ENCODE results near the gene KLHL28.

The KLHL28 gene

DNA sequence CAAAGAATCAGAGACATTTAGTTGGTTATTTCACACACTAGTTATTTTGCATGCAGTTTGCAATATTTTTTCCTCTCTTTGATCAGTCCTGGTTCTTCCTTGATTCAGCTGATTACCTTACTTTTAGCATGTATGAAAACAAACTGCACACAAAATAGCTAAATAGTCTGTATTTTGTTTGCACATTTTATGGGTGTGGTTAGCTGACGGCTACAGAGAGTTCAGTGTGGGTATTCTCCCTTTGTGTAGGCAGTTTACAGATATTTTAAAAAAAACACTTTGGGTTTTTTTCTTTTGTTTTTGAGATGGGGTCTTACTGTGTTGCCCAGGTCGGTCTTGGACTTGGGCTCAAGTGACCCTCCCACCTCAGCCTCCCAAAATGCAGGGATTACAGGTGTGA is 28.8 kb upstream of the KLHL28 start:
- Histone ChIP-seq H2BK5ac (ENCODE audit: low read depth, low read length, poor library complexity) (no peak overlapping the region), H3K79me1 (ENCODE audit: low read length) (no peaks in the 10 kb centered on the region), H3K27ac (ENCODE audit: low read depth, low read length) (no peak overlapping the region), H4K12ac (ENCODE audit: low read depth, low read length) (no peak overlapping the region), H3K14ac (ENCODE audit: low read length) (no peak overlapping the region), H2BK12ac (ENCODE audit: low read length) (no peak overlapping the region), H3K23ac (ENCODE audit: low read length) (no peak overlapping the region), H3K79me2 (ENCODE audit: control insufficient read depth, insufficient read depth, low read length, poor library complexity) (no peaks in the 10 kb centered on the region), H3K9me3 (ENCODE audit: insufficient read depth, low read depth, low read length) (no peaks in the 10 kb centered on the region), H2AK5ac (ENCODE audit: low read length) (no peak overlapping the region), H3K4me1 (ENCODE audit: control insufficient read depth in 1 of 2, insufficient read depth in 2 of 2, low read length in 2 of 2) (no peaks in the 10 kb centered on the region), H3K9ac (ENCODE audit: low read length) (no peak overlapping the region), H4K8ac (ENCODE audit: low read depth, low read length) (no peak overlapping the region), H3K27me3 (ENCODE audit: insufficient read depth, low read length) (no peaks in the 10 kb centered on the region), H2AFZ (ENCODE audit: insufficient read depth, low read length, poor library complexity) (no peak overlapping the region), H3K4me2 (ENCODE audit: low read length) (no peak overlapping the region), H3K36me3 (ENCODE audit: control insufficient read depth in 1 of 2, insufficient read depth in 2 of 2, low read length in 2 of 2) (no peaks in the 10 kb centered on the region), H4K91ac (ENCODE audit: low read depth, low read length) (no peak overlapping the region), H2BK120ac (ENCODE audit: insufficient read depth, low read length, poor library complexity) (no peak overlapping the region), H3K4ac (ENCODE audit: low read depth, low read length) (no peak overlapping the region), H3K4me3 (ENCODE audit: low read depth, low read length) (no peak overlapping the region), H3K18ac (ENCODE audit: low read length) (no peak overlapping the region)
- no CpG with 5 or more reads among the region's 2 CpGs for WGBS (ENCODE audit: extremely low coverage, insufficient coverage, insufficient read length)
- no peak for DNase-seq

DNA sequence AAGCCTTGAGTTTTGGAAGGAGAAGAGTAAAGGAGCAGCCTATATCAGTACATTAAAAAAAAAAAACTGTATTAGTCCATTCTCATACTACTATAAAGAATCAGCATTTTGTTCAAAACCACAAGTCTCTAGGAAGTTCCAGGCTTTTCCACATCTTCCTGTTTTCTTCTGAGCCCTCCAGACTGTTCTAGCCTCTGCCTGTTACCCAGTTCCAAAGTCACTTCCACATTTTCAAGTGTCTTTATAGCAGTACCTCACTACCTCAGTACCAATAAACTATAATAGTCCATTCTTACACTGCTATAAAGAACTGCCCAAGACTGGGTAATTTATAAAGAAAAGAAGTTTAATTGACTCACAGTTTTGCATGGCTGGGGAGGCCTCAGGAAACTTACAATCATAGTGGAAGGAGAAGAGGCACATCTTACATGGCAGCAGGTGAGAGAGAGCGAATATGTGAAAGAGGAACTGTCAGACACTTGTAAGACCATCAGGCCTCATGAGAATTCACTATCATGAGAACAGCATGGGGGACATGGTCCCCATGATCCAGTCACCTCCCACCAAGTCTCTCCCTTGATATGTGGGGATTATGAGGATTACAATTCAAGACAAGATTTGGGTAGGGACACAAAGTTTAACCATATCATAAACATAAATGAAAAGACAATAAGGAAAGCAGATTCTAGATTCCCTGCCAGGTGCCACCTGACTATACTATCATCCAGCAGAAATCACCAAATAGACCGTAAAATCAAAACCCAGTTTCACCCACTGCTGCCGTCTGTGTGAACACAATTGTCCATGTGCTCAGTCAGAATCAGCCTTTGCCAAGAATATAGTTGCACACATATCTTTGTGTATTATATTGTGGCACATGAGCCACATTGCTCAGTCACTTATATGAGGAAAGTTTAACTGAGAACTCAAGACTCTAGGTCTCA is 28.0 kb upstream of the KLHL28 start:
- Histone ChIP-seq H2BK120ac (ENCODE audit: insufficient read depth, low read length, poor library complexity) (no peak overlapping the region), H3K4ac (ENCODE audit: low read depth, low read length) (no peak overlapping the region), H4K91ac (ENCODE audit: low read depth, low read length) (no peak overlapping the region), H4K12ac (ENCODE audit: low read depth, low read length) (no peak overlapping the region), H2AFZ (ENCODE audit: insufficient read depth, low read length, poor library complexity) (no peak overlapping the region), H2AK5ac (ENCODE audit: low read length) (no peak overlapping the region), H3K79me1 (ENCODE audit: low read length) (no peaks in the 10 kb centered on the region), H3K4me1 (ENCODE audit: control insufficient read depth in 1 of 2, insufficient read depth in 2 of 2, low read length in 2 of 2) (no peaks in the 10 kb centered on the region), H3K27me3 (ENCODE audit: insufficient read depth, low read length) (no peaks in the 10 kb centered on the region), H3K4me3 (ENCODE audit: low read depth, low read length) (no peak overlapping the region), H3K14ac (ENCODE audit: low read length) (no peak overlapping the region), H2BK5ac (ENCODE audit: low read depth, low read length, poor library complexity) (no peak overlapping the region), H3K27ac (ENCODE audit: low read depth, low read length) (no peak overlapping the region), H3K9me3 (ENCODE audit: insufficient read depth, low read depth, low read length) (no peaks in the 10 kb centered on the region), H3K18ac (ENCODE audit: low read length) (no peak overlapping the region), H2BK12ac (ENCODE audit: low read length) (no peak overlapping the region), H3K4me2 (ENCODE audit: low read length) (no peak overlapping the region), H3K23ac (ENCODE audit: low read length) (no peak overlapping the region), H4K8ac (ENCODE audit: low read depth, low read length) (no peak overlapping the region), H3K9ac (ENCODE audit: low read length) (no peak overlapping the region), H3K36me3 (ENCODE audit: control insufficient read depth in 1 of 2, insufficient read depth in 2 of 2, low read length in 2 of 2) (no peaks in the 10 kb centered on the region), H3K79me2 (ENCODE audit: control insufficient read depth, insufficient read depth, low read length, poor library complexity) (no peaks in the 10 kb centered on the region)
- no peak for DNase-seq
- no CpG with 5 or more reads among the region's 3 CpGs for WGBS (ENCODE audit: extremely low coverage, insufficient coverage, insufficient read length)

DNA sequence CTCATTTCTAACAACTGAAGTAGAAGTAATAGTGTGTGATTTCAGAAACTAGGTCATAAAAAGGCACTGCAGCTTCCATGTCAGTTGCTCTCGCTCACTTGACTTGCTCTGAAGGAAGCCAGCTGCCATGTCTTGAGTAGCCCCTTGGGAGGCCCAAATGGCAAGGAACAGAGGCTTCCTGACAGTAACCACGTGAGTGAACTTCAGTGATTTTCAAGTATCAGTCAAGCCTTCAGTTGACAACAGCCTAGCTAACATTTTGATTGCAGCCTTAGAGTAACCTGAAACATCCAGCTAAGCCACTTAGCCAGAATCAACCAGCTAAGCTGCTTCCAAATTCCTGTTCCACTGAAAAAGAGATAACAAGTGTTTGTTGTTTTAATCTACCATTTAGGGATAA is 26.9 kb upstream of the KLHL28 start:
- no peaks in the 10 kb centered on the region for H3K79me1 ChIP-seq (ENCODE audit: low read length)
- no peak overlapping the region for H4K12ac ChIP-seq (ENCODE audit: low read depth, low read length)
- no peak for DNase-seq
- no peak overlapping the region for H3K27ac ChIP-seq (ENCODE audit: low read depth, low read length)
- H4K91ac ChIP-seq (ENCODE audit: low read depth, low read length), result no peak overlapping the region
- no peak overlapping the region for H3K18ac ChIP-seq (ENCODE audit: low read length)
- H2BK120ac ChIP-seq (ENCODE audit: insufficient read depth, low read length, poor library complexity), result no peak overlapping the region
- no CpG with 5 or more reads among the region's 2 CpGs for WGBS (ENCODE audit: extremely low coverage, insufficient coverage, insufficient read length)
- no peak overlapping the region for H4K8ac ChIP-seq (ENCODE audit: low read depth, low read length)
- H3K9ac ChIP-seq (ENCODE audit: low read length), result no peak overlapping the region
- H3K14ac ChIP-seq (ENCODE audit: low read length), result no peak overlapping the region
- no peak overlapping the region for H2AFZ ChIP-seq (ENCODE audit: insufficient read depth, low read length, poor library complexity)
- no peak overlapping the region for H2AK5ac ChIP-seq (ENCODE audit: low read length)
- no peak overlapping the region for H2BK12ac ChIP-seq (ENCODE audit: low read length)
- H3K23ac ChIP-seq (ENCODE audit: low read length), result no peak overlapping the region
- no peak overlapping the region for H3K4ac ChIP-seq (ENCODE audit: low read depth, low read length)
- H3K36me3 ChIP-seq (ENCODE audit: control insufficient read depth in 1 of 2, insufficient read depth in 2 of 2, low read length in 2 of 2), result no peaks in the 10 kb centered on the region
- H3K4me3 ChIP-seq (ENCODE audit: low read depth, low read length), result no peak overlapping the region
- H3K4me1 ChIP-seq (ENCODE audit: control insufficient read depth in 1 of 2, insufficient read depth in 2 of 2, low read length in 2 of 2), result no peaks in the 10 kb centered on the region
- no peak overlapping the region for H2BK5ac ChIP-seq (ENCODE audit: low read depth, low read length, poor library complexity)
- H3K9me3 ChIP-seq (ENCODE audit: insufficient read depth, low read depth, low read length), result no peaks in the 10 kb centered on the region
- H3K4me2 ChIP-seq (ENCODE audit: low read length), result no peak overlapping the region
- no peaks in the 10 kb centered on the region for H3K79me2 ChIP-seq (ENCODE audit: control insufficient read depth, insufficient read depth, low read length, poor library complexity)
- H3K27me3 ChIP-seq (ENCODE audit: insufficient read depth, low read length), result no peaks in the 10 kb centered on the region

- Histone ChIP-seq H3K79me2 (ENCODE audit: control insufficient read depth, insufficient read depth, low read length, poor library complexity) (no peaks in the 10 kb centered on the region), H3K79me1 (ENCODE audit: low read length) (no peaks in the 10 kb centered on the region), H2AK5ac (ENCODE audit: low read length) (no peak overlapping the region), H4K12ac (ENCODE audit: low read depth, low read length) (no peak overlapping the region), H2AFZ (ENCODE audit: insufficient read depth, low read length, poor library complexity) (no peak overlapping the region), H3K27ac (ENCODE audit: low read depth, low read length) (no peak overlapping the region), H2BK120ac (ENCODE audit: insufficient read depth, low read length, poor library complexity) (no peak overlapping the region), H3K9me3 (ENCODE audit: insufficient read depth, low read depth, low read length) (no peaks in the 10 kb centered on the region), H3K4me2 (ENCODE audit: low read length) (no peak overlapping the region), H3K4me3 (ENCODE audit: low read depth, low read length) (no peak overlapping the region), H4K8ac (ENCODE audit: low read depth, low read length) (no peak overlapping the region), H3K36me3 (ENCODE audit: control insufficient read depth in 1 of 2, insufficient read depth in 2 of 2, low read length in 2 of 2) (peaks cover 0 to 1% of the 10 kb centered on the region in 2 experiments), H4K91ac (ENCODE audit: low read depth, low read length) (no peak overlapping the region), H3K9ac (ENCODE audit: low read length) (no peak overlapping the region), H3K27me3 (ENCODE audit: insufficient read depth, low read length) (no peaks in the 10 kb centered on the region), H3K4ac (ENCODE audit: low read depth, low read length) (no peak overlapping the region), H2BK5ac (ENCODE audit: low read depth, low read length, poor library complexity) (no peak overlapping the region), H2BK12ac (ENCODE audit: low read length) (no peak overlapping the region), H3K4me1 (ENCODE audit: control insufficient read depth in 1 of 2, insufficient read depth in 2 of 2, low read length in 2 of 2) (no peaks in the 10 kb centered on the region), H3K18ac (ENCODE audit: low read length) (no peak overlapping the region), H3K23ac (ENCODE audit: low read length) (no peak overlapping the region), H3K14ac (ENCODE audit: low read length) (no peak overlapping the region)
- DNase-seq, result no peak
- no CpG with 5 or more reads among the region's 2 CpGs for WGBS (ENCODE audit: extremely low coverage, insufficient coverage, insufficient read length)
Observed at GRCh38 chr14:44982594-44982993, 20.8 kb upstream of the KLHL28 start.
